GM10266 (cell line): ENCODE data around the gene FAM117B.
"Not testable (repeated sequence)": the region's sequence is repeated elsewhere in the genome, so short reads cannot be mapped to it uniquely, and the experiment has no call there.

ENCODE experiments used
- DNase-seq: peaks from one replicate; pipeline ENCODE4 v3.0.0; 2012; ENCODE audit errors: extremely low spot score
- TF ChIP-seq, protein P1 (sequence below): IDR thresholded peaks from 2 replicates; pipeline ENCODE4 v1.5.1; 2012; ENCODE audit warnings: mild to moderate bottlenecking, low read depth; ENCODE audit not compliant: control insufficient read depth, insufficient read depth; ENCODE audit errors: missing control alignments

The FAM117B gene

DNA sequence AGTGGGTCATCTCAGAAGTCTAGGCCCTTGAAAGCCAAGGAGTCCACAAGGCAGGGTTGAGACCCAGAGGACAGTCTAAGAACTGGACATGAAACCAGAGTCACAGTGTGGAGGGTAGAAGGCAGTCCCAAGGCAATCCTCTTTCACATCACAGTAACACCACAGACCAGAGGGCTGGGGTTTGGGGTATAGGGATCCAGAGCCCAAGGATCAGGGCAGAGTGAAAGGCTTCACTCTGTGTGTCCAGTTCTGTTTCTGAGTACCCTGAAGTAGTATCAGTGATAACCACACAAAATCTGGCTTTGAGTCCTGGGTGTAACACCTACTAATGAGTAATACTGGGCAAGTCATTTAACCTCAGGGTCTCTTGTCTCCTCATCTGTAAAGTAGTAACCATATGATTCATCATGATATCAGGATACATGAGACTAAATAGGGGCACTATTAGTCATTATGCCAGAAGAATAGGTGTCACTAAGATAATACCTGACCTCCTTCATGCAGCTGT is 145.8 kb downstream of the FAM117B start:
- peak; percentile 51 for DNase-seq
- TF ChIP-seq, protein P1, sequence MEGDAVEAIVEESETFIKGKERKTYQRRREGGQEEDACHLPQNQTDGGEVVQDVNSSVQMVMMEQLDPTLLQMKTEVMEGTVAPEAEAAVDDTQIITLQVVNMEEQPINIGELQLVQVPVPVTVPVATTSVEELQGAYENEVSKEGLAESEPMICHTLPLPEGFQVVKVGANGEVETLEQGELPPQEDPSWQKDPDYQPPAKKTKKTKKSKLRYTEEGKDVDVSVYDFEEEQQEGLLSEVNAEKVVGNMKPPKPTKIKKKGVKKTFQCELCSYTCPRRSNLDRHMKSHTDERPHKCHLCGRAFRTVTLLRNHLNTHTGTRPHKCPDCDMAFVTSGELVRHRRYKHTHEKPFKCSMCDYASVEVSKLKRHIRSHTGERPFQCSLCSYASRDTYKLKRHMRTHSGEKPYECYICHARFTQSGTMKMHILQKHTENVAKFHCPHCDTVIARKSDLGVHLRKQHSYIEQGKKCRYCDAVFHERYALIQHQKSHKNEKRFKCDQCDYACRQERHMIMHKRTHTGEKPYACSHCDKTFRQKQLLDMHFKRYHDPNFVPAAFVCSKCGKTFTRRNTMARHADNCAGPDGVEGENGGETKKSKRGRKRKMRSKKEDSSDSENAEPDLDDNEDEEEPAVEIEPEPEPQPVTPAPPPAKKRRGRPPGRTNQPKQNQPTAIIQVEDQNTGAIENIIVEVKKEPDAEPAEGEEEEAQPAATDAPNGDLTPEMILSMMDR = no peak

DNA sequence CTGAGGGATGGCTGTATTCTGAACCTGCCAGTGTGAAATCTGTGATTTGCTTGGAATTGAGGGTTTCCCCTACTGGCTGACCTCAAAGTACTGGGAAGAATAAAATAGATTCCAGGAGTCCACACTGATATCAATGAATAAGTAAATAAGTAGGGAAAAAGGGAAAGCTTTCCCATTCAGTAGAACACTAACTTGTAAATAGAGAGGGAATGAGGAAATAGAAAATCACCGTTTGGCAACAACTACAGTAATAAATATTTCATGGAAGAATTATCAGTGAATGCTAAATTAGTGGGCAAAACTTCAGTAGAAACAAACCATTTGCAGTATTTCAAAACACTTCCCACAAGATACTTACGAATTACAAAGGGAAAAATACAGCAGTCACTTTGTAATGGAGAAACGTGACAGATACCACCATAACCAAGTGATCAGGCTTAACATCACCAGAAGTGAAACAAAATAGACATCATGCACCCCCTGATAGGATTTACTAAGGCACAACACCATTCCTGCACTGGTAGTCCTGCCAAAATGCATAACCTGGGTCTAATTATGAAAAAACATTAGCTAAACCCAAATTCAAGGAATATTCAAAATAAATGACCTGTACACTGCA is 148.3 kb downstream of the FAM117B start:
- TF ChIP-seq, protein P1 = no peak
- no peak for DNase-seq

DNA sequence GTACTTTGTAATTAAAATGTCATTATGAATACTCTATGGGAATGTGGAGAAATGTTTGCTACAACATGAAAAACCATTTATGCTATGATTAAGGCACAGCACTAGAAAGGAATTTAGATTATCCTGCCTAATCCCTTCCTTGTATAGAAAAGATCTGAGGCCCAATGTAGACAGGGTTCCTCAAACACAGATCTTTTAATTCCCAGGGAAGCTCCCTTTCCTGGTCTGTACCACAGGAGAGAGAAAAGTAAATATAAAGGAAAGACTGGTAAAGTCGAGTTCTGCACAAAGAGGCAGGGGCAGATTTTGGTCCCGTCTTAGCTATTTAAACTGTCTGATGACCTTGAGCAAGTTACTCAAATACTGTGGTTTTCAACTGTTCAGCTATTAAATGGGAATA is 152.1 kb downstream of the FAM117B start:
- TF ChIP-seq, protein P1 = no peak
- no peak for DNase-seq

DNA sequence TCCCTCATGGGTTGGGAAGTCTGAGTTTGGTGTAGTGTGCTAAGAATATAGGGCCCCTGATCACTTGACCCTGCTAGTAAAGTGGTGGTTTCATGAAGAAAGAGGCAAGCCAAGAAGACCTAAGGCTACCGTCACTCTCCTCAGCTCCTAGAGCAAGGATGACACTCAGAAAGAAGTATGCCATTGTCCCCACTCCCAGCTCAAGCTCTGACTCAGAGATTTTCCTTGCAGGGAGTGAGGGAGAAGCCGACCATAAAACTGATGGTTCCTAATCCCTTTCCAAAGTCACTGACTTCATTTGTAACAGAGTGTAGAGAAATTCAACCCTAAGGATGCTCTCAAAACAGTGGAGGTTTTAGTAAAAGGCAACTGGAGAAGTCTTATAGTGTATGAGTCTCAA is 155.9 kb downstream of the FAM117B start:
- TF ChIP-seq, protein P1 = no peak
- DNase-seq = no peak

DNA sequence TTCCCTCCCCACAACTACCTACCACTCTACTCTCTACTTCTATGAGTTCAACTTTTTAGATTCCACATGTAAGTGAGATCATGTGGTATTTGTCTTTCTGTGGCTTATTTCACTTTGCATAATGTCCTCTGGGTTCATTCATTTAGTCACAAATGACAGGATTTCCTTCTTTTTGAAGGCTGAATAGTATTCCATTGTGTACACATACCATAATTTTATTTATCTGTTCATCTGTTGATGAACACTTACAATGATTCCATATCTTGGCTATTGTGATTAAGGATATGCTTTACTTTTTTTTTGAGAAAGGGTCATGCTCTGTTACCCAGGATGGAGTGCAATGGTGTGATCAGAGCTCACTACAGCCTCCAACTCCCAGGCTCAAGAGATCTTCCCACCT is 163.2 kb downstream of the FAM117B start:
- TF ChIP-seq, protein P1 = no peak
- DNase-seq = no peak

DNA sequence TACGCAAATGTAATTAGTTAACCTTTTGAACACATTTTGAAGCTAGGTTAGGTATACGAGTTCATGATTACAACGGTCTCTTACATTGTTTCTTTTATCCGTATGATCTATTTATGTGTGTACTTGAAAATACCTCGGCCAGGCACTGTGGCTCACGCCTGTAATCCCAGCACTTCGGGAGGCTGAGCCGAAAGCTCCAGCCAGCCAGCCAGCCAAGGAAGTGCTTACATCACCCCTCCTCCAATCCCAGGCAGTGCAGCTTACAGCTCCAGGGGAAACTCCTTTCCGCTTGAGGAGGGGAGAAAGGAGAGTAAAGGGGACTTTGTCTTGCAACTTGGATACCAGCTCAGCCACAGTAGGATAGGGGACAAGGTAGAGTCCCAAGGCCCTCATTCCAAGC is 171.1 kb downstream of the FAM117B start:
- DNase-seq = not testable (repeated sequence)

DNA sequence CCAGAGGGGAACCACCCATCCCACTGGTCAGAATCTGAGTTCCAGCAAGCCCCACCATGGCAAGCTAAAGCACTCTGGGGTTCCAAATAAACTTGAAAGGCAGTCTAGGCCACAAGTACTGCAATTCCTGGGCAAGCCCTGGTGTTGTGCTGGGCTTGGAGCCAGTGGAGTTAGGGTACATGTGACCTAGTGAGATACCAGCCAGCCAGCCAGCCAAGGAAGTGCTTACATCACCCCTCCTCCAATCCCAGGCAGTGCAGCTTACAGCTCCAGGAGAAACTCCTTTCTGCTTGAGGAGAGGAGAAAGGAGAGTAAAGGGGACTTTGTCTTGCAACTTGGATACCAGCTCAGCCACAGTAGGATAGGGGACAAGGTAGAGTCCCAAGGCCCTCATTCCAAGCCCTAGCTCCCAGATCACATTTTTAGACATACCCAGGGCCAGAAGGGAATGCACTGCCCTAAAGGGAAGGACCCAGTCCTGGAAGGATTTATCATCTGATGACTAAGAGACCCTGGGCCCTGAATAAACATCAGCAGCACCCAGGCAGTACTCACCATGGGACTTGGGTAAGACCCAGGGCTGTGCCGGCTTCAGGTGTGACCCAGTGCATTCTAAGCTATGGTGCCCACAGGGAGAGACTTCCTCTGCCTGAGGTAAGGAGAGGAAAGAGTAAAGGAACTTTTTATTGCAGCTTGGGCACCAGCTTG is 172.8 kb downstream of the FAM117B start:
- not testable (repeated sequence) for DNase-seq

DNA sequence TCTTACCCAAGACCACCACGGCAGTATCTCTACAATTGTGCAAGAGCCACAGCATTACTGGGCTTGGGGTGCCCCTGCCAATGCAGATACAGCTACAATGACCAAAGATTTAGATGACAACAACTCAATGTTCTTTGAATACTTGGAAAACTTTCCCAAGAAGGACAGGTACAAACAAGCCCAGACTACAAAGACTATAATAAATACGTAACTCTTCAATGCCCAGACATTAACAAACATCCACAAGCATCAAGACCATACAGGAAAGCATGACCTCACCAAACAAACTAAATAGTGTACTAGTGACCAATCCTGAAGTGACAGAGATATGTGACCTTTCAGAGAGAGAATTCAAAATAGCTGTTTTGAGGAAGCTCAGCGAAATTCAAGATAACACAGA is 174.0 kb downstream of the FAM117B start:
- no peak for DNase-seq
- TF ChIP-seq, protein P1 = no peak
